ENCODE measurements around the gene PALMD. TPM values are rescaled to one million over a fixed set of nuclear protein-coding genes. Genes with fewer than 3 reads are reported as not detected.
A peak's percentile ranks its signal among the peaks of the same experiment; 100 is the strongest.

Gene PALMD
- total RNA-seq, 1 donor = 2.5 TPM

DNA sequence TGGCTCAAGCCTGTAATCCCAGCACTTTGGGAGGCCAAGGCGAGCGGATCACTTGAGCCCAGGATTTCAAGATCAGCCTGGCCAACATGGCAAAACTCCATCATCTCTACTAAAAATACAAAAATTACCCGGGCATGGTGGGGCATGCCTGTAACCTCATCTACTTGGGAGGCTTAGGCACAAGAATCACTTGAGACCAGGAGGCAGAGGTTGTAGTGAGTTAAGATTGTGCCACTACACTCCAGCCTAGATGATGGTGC is 12.0 kb downstream of the PALMD start:
- H2AFZ ChIP-seq (ENCODE audit: low read length) = no peak overlapping the region
- no peak overlapping the region for H3K27ac ChIP-seq (ENCODE audit: low read depth, low read length)
- no peak for TF ChIP-seq CTCF (IDR thresholded peaks at IDR 0.05; ENCODE audit: extremely low read depth, low read depth, low read length)
- H3K36me3 ChIP-seq (ENCODE audit: insufficient read depth, low read length) = no peaks in the 10 kb centered on the region
- H3K4me3 ChIP-seq (ENCODE audit: insufficient read depth, low read length) = no peak overlapping the region
- H4K20me1 ChIP-seq (ENCODE audit: insufficient read depth, low read length) = no peaks in the 10 kb centered on the region
- no peaks in the 10 kb centered on the region for H3K9me3 ChIP-seq (ENCODE audit: low read depth, low read length)
- peaks cover 25% of the 10 kb centered on the region for H3K4me1 ChIP-seq (ENCODE audit: insufficient read depth, low read length)
- no peak for DNase-seq (ENCODE audit: insufficient read length, low spot score, missing footprints)
- H3K27me3 ChIP-seq (ENCODE audit: insufficient read depth, low read length) = no peaks in the 10 kb centered on the region
- H3K79me2 ChIP-seq (ENCODE audit: insufficient read depth, low read length) = no peaks in the 10 kb centered on the region
- H3K4me2 ChIP-seq (ENCODE audit: insufficient read depth, low read length) = no peak overlapping the region

GRCh38 chr1:99659755-99660210 is 13.9 kb downstream of the PALMD start:
- H3K36me3 ChIP-seq (ENCODE audit: insufficient read depth, low read length) = no peaks in the 10 kb centered on the region
- peak overlapping the region; percentile 26 for H3K27ac ChIP-seq (ENCODE audit: low read depth, low read length)
- no peaks in the 10 kb centered on the region for H4K20me1 ChIP-seq (ENCODE audit: insufficient read depth, low read length)
- no peak overlapping the region for H2AFZ ChIP-seq (ENCODE audit: low read length)
- no peaks in the 10 kb centered on the region for H3K79me2 ChIP-seq (ENCODE audit: insufficient read depth, low read length)
- H3K4me1 ChIP-seq (ENCODE audit: insufficient read depth, low read length) = peaks cover 33% of the 10 kb centered on the region
- H3K4me3 ChIP-seq (ENCODE audit: insufficient read depth, low read length) = no peak overlapping the region
- no peak for TF ChIP-seq CTCF (IDR thresholded peaks at IDR 0.05; ENCODE audit: extremely low read depth, low read depth, low read length)
- H3K27me3 ChIP-seq (ENCODE audit: insufficient read depth, low read length) = no peaks in the 10 kb centered on the region
- H3K9me3 ChIP-seq (ENCODE audit: low read depth, low read length) = no peaks in the 10 kb centered on the region
- DNase-seq (ENCODE audit: insufficient read length, low spot score, missing footprints) = no peak
- H3K4me2 ChIP-seq (ENCODE audit: insufficient read depth, low read length) = no peak overlapping the region

DNA sequence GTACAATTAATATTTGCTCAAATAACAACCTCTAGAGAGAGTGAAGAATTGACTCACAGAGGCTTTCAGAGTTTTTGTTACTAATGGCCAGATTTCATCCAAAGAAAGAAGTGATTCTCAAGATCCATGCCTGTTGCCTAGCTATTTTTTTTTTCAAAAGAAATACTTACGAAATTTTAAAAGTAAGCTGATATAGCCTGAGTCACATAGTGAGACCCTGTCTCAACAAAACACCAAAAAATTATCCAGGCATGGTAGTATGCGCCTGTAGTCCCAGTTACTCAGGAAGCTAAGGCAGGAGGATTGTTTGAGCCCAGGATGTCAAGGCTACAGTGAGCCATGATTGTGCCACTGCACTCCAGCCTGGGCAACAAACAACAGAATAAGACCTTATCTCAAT is 14.6 kb downstream of the PALMD start:
- no peak for DNase-seq (ENCODE audit: insufficient read length, low spot score, missing footprints)
- no peak overlapping the region for H3K4me2 ChIP-seq (ENCODE audit: insufficient read depth, low read length)
- H2AFZ ChIP-seq (ENCODE audit: low read length) = no peak overlapping the region
- no peak overlapping the region for H3K4me3 ChIP-seq (ENCODE audit: insufficient read depth, low read length)
- no peaks in the 10 kb centered on the region for H3K79me2 ChIP-seq (ENCODE audit: insufficient read depth, low read length)
- no peaks in the 10 kb centered on the region for H3K36me3 ChIP-seq (ENCODE audit: insufficient read depth, low read length)
- H3K27me3 ChIP-seq (ENCODE audit: insufficient read depth, low read length) = no peaks in the 10 kb centered on the region
- no peaks in the 10 kb centered on the region for H4K20me1 ChIP-seq (ENCODE audit: insufficient read depth, low read length)
- H3K9me3 ChIP-seq (ENCODE audit: low read depth, low read length) = no peaks in the 10 kb centered on the region
- H3K27ac ChIP-seq (ENCODE audit: low read depth, low read length) = peak overlapping the region; percentile 26
- no peak for TF ChIP-seq CTCF (IDR thresholded peaks at IDR 0.05; ENCODE audit: extremely low read depth, low read depth, low read length)
- peaks cover 33% of the 10 kb centered on the region for H3K4me1 ChIP-seq (ENCODE audit: insufficient read depth, low read length)

- Histone ChIP-seq H3K9me3 (ENCODE audit: low read depth, low read length) (no peaks in the 10 kb centered on the region), H3K27me3 (ENCODE audit: insufficient read depth, low read length) (no peaks in the 10 kb centered on the region), H3K36me3 (ENCODE audit: insufficient read depth, low read length) (no peaks in the 10 kb centered on the region), H3K79me2 (ENCODE audit: insufficient read depth, low read length) (no peaks in the 10 kb centered on the region), H3K4me3 (ENCODE audit: insufficient read depth, low read length) (no peak overlapping the region), H4K20me1 (ENCODE audit: insufficient read depth, low read length) (no peaks in the 10 kb centered on the region), H3K27ac (ENCODE audit: low read depth, low read length) (peak overlapping the region; percentile 53), H2AFZ (ENCODE audit: low read length) (no peak overlapping the region), H3K4me1 (ENCODE audit: insufficient read depth, low read length) (peaks cover 33% of the 10 kb centered on the region), H3K4me2 (ENCODE audit: insufficient read depth, low read length) (no peak overlapping the region)
- TF ChIP-seq CTCF (IDR thresholded peaks at IDR 0.05; ENCODE audit: extremely low read depth, low read depth, low read length) = no peak
- DNase-seq (ENCODE audit: insufficient read length, low spot score, missing footprints) = no peak
Observed at GRCh38 chr1:99661780-99662179, 15.9 kb downstream of the PALMD start.

Data from osteoblast (primary cell).